Activated B cell treated with CpG ODN at 0.5 μM for 24 hours (primary cell): ENCODE data around the gene CNBD2. TPM values are rescaled to one million over a fixed set of nuclear protein-coding genes. Genes with fewer than 3 reads are reported as not detected.
"Not testable (repeated sequence)": the region's sequence is repeated elsewhere in the genome, so short reads cannot be mapped to it uniquely, and the experiment has no call there.

ENCODE experiments used
- ATAC-seq: fragments of 200-7000 bp; cut with Tn5 transposase; one replicate; pipeline ENCODE4 v1.10.0; 2021; ENCODE audit warnings: low read depth, mild to moderate bottlenecking, moderate library complexity
- CTCF ChIA-PET: fragments of 350-600 bp; sonication (Branson Sonifier 250); formaldehyde crosslinking; loops from one replicate; lab custom pipeline; 2021; ENCODE audit warnings: antibody characterized with exemption; lab: Charles Lee
- POLR2A ChIA-PET: fragments of 350-600 bp; sonication (Branson Sonifier 250); formaldehyde crosslinking; loops from one replicate; lab custom pipeline; 2021; ENCODE audit warnings: antibody characterized with exemption; lab: Charles Lee
- DNase-seq: peaks from one replicate; pipeline ENCODE4 v3.0.0; 2022
- H3K27ac Mint-ChIP-seq: one replicate; pipeline ENCODE4 v1.8.0; 2020; ENCODE audit warnings: mixed read lengths
- H3K27me3 Mint-ChIP-seq: one replicate; pipeline ENCODE4 v1.8.0; 2021; ENCODE audit warnings: mixed read lengths
- H3K36me3 Mint-ChIP-seq: one replicate; pipeline ENCODE4 v1.8.0; 2021; ENCODE audit warnings: low read depth, mixed read lengths
- H3K4me1 Mint-ChIP-seq: one replicate; pipeline ENCODE4 v1.8.0; 2021; ENCODE audit warnings: mixed read lengths
- H3K4me3 Mint-ChIP-seq: one replicate; pipeline ENCODE4 v1.8.0; 2020; ENCODE audit warnings: mild to moderate bottlenecking, mixed read lengths
- H3K9me3 Mint-ChIP-seq: one replicate; pipeline ENCODE4 v1.8.0; 2020; ENCODE audit warnings: mixed read lengths
- CTCF ChIP-seq: fragments of 200-600 bp; IDR thresholded peaks from one replicate; pipeline ENCODE4 v1.8.0; 2022; ENCODE audit warnings: antibody characterized with exemption, mild to moderate bottlenecking
- intact Hi-C: fragments of 100-400 bp; cut with micrococcal nuclease; formaldehyde crosslinking; loops from one replicate; pipeline ENCODE4 v1.15.1; 2024
- total RNA-seq: library from RNA; stranded (reverse); gene quantifications from 2 replicates; pipeline ENCODE4 v1.2.3, GENCODE V29; 2022

Gene CNBD2
- total RNA-seq, 1 donor from 2014 or later = 5.6 TPM

DNA sequence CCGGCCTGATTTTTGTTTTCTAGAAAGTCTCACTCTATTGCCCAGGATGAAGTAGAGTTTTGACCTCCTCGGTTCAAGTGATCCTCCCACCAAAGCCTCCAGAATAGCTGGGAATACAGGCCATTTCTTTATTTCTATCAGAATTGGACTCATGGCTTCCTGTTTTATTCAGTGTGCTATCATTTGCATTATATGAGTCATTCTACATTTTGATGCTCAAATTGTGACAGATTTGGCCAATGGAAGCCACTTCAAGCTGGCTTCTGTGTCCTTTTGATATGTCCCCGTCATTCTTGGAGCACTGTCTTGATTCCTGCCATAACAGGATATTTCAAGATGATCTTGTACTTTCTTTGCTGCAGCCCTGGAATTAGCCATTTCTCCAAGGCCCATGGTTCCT is 75.1 kb downstream of the CNBD2 start:
- ChIA-PET POLR2A (no interaction called here), CTCF (no interaction called here)
- TF ChIP-seq CTCF = no peak
- Mint-ChIP-seq H3K9me3 (no peaks in the 10 kb centered on the region), H3K36me3 (peaks cover 32% of the 10 kb centered on the region), H3K4me3 (no peak overlapping the region), H3K27ac (no peak overlapping the region), H3K27me3 (no peaks in the 10 kb centered on the region), H3K4me1 (peaks cover 30% of the 10 kb centered on the region)
- no peak for ATAC-seq
- DNase-seq = no peak
- intact Hi-C loops = no loop called here

DNA sequence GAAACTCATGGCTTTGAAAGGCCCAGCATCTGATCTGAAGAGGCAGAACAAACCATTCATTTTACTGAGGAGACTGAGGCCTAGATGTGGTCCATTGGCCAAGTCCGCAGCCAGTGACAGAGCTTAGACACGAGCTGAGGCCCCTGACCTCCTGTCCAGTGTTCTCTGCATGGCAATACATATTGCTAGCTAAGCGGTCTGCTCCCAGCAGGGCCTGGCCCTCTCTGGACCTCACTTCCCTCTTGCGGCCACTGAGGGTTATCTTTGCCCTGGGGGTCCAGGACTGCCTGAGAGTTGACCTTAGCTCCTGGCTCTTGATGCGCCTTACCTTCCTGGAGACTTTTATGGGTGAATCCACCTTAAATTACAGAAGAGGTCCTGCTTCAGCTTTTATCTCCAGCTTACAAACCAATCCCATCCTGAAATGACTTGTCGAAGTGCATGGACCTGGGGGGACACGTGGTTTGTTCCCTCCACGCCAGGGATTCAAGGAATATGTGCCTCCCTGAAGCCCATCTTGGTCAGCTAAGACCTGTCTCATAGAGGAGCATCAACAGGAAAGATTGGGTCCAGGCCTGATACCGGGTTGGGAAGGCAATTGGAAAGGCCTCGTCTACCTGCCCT is 75.6 kb downstream of the CNBD2 start:
- Mint-ChIP-seq H3K36me3 (peaks cover 36% of the 10 kb centered on the region), H3K27ac (no peak overlapping the region), H3K4me1 (peaks cover 35% of the 10 kb centered on the region), H3K4me3 (no peak overlapping the region), H3K9me3 (no peaks in the 10 kb centered on the region), H3K27me3 (no peaks in the 10 kb centered on the region)
- ATAC-seq = no peak
- no peak for DNase-seq
- intact Hi-C loops = no loop called here
- no peak for TF ChIP-seq CTCF
- ChIA-PET CTCF (interaction anchor here (1.2 kb wide), 1 partner anchor 49 kb away, joined by 3 read pairs; no protein-coding TSS in a partner anchor), POLR2A (no interaction called here)

DNA sequence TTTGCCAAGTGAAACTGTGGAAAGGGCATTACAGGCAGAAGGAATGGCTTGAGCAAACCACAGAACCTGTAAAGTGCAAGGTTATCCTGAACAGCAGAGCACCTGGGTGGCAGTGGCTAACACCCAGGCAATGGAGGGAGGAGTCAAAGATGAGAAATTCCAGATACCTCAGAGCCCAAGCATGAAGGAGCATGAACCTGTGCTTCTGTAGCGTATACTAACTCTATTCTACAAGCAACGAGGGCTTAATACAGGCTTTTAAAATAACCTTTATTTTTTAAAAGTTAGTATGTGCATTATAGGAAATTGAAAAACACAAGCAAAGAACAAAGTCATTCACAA is 77.0 kb downstream of the CNBD2 start:
- Mint-ChIP-seq H3K27ac (no peak overlapping the region), H3K9me3 (no peaks in the 10 kb centered on the region), H3K36me3 (peaks cover 41% of the 10 kb centered on the region), H3K4me3 (no peak overlapping the region), H3K4me1 (peaks cover 44% of the 10 kb centered on the region), H3K27me3 (no peaks in the 10 kb centered on the region)
- intact Hi-C loops = no loop called here
- ATAC-seq (no peak), DNase-seq (no peak)
- ChIA-PET CTCF (no interaction called here), POLR2A (no interaction called here)
- no peak for TF ChIP-seq CTCF

DNA sequence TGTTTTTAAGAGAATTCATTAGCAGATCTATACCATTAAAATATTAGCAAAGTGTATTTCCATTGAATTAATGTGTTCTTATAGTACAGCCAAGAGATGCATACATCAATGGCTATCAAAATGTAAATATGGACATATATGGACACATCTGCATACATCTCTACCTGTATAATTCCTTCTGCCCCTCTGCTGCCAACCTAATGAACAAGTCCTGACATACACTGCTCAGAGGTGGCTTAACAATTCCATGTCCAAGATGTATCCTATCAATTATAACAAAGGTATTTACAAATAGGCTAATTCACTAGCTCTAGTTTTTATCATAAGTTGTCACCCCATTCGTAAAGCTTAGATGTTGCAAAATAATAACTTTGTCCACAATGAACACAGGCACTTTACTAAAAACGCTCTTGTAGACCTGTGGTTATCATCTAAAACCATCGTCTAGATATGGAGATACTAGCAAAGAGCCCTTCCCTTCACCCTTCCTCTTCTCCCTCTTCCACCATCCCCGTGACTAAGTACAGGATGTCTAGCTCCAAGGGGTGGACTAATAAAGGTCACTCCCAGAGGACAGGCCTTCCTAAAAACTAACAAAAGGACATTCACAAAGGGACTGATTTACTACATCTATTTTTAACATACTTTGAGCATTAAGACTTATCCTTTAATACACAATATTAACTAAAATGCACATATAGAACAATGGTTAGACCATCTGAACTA is 77.8 kb downstream of the CNBD2 start:
- intact Hi-C loops, H3K9me3 Mint-ChIP-seq, CTCF ChIA-PET, POLR2A ChIA-PET, H3K27me3 Mint-ChIP-seq, H3K4me3 Mint-ChIP-seq, H3K27ac Mint-ChIP-seq, ATAC-seq, DNase-seq: not testable (repeated sequence)
- Mint-ChIP-seq H3K36me3 (peaks cover 44% of the 10 kb centered on the region), H3K4me1 (peaks cover 45% of the 10 kb centered on the region)

DNA sequence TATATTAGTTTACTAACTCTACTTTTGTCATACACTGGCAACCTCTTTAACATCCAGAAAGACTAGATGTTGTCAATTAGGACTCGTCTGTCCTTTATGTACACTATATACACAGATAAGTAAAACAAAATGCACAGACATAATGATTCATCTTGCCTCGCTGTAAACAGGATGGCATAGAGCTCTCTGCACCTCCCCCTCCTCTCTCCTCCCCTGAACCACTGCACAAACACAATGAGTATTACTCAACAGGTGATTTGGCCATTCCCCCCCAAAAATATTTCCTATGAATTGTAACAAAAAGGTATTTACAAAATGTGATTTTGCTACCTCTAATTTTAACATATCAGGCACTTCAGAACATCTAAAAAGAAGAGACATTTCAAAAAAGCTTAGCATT is 81.0 kb downstream of the CNBD2 start:
- DNase-seq, ATAC-seq, intact Hi-C loops, H3K9me3 Mint-ChIP-seq, H3K27me3 Mint-ChIP-seq: not testable (repeated sequence)
- Mint-ChIP-seq H3K4me1 (peaks cover 52% of the 10 kb centered on the region), H3K36me3 (peaks cover 40% of the 10 kb centered on the region), H3K4me3 (peak overlapping the region; percentile 86), H3K27ac (peak overlapping the region; percentile 50)
- POLR2A ChIA-PET = interaction anchor here (1.3 to 1.4 kb wide), 2 partner anchors 15 to 95 kb away, joined by 3 to 6 read pairs; partner anchors contain the start of gene SCAND1
- CTCF ChIA-PET = interaction anchor here (0.7 kb wide), 1 partner anchor 562 kb away, joined by 3 read pairs; no protein-coding TSS in a partner anchor
